ENCODE measurements around the gene ADIRF.
"Not testable (repeated sequence)": the region's sequence is repeated elsewhere in the genome, so short reads cannot be mapped to it uniquely, and the experiment has no call there.

Gene ADIRF

GRCh38 chr10:86961481-86962091 is 6.7 kb upstream of the ADIRF start:
- no peak for DNase-seq

GRCh38 chr10:86962136-86962980 is 5.9 kb upstream of the ADIRF start:
- no peak for DNase-seq

- DNase-seq: no peak
Observed at GRCh38 chr10:86962981-86963310, 5.3 kb upstream of the ADIRF start.

GRCh38 chr10:86963341-86963919 is 4.9 kb upstream of the ADIRF start:
- DNase-seq: no peak

- DNase-seq: no peak
Observed at GRCh38 chr10:86964061-86964846, 4.0 kb upstream of the ADIRF start.

- no peak for DNase-seq
Observed at GRCh38 chr10:86964847-86965190, 3.5 kb upstream of the ADIRF start.

- no peak for DNase-seq
Observed at GRCh38 chr10:86965986-86966654, 2.2 kb upstream of the ADIRF start.

GRCh38 chr10:86967481-86967941 is 771 bp upstream of the ADIRF start:
- DNase-seq: no peak

GRCh38 chr10:86968994-86969355 is 693 bp downstream of the ADIRF start:
- DNase-seq: no peak

GRCh38 chr10:86969421-86970041 is 1.2 kb downstream of the ADIRF start:
- DNase-seq: no peak

GRCh38 chr10:86970162-86970981 is 2.1 kb downstream of the ADIRF start:
- no peak for DNase-seq

GRCh38 chr10:86970982-86971231 is 2.6 kb downstream of the ADIRF start:
- no peak for DNase-seq

GRCh38 chr10:86971232-86971991 is 3.1 kb downstream of the ADIRF start:
- no peak for DNase-seq

GRCh38 chr10:86972613-86973380 is 4.5 kb downstream of the ADIRF start:
- no peak for DNase-seq

- DNase-seq: no peak
Observed at GRCh38 chr10:86974484-86974883, 6.2 kb downstream of the ADIRF start.

- no peak for DNase-seq
Observed at GRCh38 chr10:86976362-86977056, 8.2 kb downstream of the ADIRF start.

GRCh38 chr10:86978457-86978856 is 10.2 kb downstream of the ADIRF start:
- DNase-seq: not testable (repeated sequence)

GRCh38 chr10:86979296-86979818 is 11.1 kb downstream of the ADIRF start:
- DNase-seq: no peak

GRCh38 chr10:86979977-86980448 is 11.7 kb downstream of the ADIRF start:
- no peak for DNase-seq

All from NCI-H187 treated with DMSO at 0.1 percent for 48 hours (cell line).